GM19438 (cell line): ENCODE measurements around the gene PCTP.

Experiments
- ATAC-seq: cut with Tn5 transposase; IDR thresholded peaks from one replicate; pipeline ENCODE4 v1.9.1; 2021; ENCODE audit warnings: low read depth; ENCODE audit not compliant: unreplicated experiment

Gene PCTP

DNA sequence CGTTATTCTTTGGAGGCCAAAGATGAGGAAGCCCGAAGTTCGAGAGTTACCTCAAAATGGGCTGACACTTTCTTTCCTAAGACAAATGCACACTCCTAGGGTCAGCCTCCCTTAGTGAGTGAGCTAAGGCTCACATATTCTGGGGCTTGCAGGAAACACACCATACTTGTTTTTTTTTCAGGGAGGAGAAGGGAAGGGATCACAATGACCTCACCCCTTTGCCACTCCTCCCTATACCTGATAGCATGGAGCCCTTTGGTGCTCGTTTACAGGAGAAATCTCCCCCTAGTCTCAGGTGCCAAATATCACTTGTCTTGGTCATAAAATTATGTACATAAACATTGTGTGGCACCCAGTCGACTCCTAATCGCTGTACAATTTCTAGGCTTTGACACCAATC is 23.6 kb upstream of the PCTP start:
- ATAC-seq: no peak

DNA sequence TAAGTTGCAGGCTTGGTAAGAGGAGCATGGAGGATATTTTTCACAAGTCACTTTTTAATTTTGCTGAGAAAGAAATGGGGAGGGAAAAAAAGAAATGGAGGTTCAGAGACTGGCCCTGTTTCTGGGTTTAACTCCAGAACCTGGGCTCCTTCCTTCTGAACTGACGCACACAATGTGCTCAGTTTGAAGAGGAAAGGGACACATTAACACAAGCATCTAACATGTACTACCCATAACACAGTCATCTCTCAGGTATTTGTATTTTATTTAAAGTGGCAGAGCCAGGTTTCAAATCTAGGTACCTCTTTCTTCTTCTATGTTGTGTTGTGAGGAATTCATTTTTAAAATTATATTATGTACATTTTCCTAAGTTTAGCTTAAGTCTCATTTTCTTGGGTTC is 22.9 kb upstream of the PCTP start:
- ATAC-seq: no peak

DNA sequence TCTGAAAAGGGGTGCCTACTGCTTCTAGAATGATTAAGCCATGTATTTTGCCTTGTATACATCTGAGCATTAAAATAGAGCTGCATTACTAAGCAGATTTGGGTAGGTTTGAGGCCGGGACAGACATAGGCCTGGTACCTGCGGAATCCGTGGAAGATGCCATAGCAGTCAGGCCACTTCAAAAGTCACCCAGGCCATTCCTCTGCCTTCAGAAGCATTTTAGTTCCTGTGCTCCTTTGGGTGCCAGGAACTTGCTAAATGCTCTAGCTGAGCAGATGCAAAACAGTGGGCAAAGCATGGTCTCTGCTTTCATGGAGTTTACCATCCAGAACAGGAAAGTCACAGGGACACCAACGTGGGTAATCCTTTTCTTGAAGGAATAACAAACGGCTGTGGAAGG is 22.5 kb upstream of the PCTP start:
- no peak for ATAC-seq

DNA sequence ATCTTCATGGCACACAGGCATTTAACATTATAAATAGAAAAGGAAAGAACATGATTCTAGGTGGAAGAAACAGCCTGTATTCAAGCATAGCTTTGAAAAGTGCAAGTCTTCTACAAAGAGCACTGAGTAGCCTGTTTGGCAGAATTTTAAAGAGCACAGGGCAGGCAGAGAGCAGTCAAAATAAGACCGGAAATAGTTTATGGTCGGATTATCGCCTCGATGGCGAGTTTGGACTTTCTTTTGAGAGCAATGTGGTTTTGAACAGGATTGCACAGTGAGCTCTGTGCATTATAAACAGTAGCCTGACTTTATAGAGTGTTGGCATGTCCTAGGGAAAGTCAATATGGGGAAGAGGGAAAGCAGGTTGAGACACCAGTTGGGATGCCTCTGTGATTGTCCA is 22.0 kb upstream of the PCTP start:
- ATAC-seq: no peak

DNA sequence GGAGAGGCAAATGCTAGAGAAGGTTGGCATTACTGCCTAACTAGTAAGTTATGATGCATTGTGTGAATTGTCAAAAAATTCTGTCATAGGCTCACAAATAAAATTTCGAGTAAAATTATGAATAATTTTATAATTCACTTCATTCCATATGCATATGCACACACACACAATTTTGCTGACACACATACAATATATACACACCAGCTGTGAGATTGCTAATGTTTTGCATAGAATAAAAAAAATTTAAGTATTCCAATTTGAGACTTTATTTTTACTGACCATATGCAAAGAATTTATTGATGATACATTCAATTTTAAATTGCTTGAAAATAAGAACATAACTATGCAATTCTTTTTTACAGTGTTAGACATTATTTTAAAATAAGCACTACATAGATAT is 21.4 kb upstream of the PCTP start:
- ATAC-seq: no peak

DNA sequence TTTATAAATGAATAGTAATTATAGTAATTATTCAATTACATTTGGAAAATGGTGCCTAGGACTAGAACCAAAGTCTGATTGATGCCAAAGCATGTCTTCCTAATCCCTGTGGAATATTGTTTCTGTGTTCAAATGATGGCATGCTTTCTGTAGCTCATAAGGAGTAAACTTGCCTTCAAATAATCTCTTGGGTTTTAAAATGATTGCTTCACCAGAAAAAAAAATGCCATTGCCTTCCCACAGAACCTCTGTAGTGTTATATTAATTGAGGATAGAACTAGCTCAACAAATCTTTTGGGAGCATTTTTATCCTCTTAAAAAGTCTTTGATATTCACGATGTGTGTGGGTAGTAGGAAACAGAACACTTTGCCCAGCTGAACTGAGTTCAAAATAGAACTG is 20.5 kb upstream of the PCTP start:
- ATAC-seq: no peak

DNA sequence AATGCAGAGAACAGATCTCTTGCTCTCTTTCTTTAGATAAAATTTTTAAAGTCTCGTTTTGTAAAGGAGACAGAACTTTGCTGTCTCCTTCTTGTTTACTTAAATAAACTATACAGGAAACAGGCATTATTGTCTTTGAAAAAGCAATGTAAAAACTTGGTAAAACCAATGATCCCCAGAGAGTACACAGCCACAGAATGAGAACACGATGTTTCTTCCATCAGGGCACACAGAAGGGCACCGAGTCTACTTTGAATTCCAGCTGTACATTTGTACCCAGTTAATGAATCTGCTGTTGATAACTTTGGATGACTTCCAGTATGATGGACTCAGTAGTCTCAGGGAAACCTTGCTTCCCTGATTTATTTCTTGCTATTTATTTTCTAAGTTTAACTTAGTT is 20.0 kb upstream of the PCTP start:
- no peak for ATAC-seq

DNA sequence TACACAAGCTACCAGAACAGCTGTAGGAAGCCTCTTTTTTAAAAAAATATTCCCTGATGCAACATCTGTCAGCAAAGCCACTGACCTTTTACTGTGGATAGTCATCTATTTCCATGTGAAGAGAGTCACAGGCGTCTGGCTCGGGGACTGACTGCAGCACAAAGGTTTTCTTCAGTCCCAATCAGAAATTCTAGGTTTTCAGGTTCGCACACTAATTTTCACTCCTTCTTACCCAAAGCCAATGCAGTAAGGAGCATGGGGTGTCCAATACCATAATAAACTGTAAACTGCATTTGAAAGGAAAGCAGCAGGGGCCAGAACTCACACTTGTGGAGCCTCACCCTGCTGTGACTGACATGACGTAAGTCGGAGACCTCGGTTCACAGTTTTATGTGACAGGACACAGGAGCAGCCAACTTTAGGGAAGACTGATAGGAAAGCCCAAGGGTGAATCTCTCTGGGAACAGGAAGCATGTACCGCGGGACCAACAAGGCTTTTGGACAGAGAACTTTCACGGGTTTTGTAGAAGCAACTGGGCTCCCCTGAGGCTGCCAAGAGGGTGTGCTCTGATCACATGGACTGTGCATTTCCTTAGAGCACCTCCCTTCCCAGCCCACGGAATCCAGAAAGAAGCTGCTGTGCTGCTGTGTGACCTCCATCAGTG is 19.1 kb upstream of the PCTP start:
- ATAC-seq: no peak

DNA sequence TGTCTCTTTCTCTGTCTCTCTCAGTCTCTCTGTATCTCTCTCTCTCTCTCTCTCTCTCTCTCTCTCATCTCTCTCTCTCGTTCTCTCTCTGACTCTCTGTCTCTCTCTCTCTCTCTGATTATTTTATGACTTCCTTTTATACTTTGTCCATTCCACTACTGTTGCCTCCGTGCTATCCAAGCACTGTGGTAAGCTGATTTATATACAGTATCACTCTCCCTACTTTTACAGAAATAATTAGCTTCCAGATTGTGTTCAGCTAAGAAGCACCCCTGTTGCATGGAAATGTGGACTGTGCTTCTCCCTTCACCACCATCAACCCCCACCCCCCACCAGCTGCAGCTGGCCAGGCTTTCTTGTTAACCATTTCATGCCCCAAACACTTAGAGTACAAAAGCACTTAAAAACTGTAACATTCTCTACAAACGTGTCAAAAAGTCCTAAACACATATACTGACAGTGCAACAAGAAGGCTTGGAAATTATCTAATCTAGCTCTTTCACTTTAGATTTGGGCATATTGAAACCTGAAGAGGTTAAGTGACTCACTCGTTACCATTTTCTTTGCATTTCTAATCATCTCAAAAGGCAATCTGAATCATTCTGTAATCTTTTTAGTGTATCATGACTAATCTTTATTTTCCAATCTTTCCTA is 16.6 kb upstream of the PCTP start:
- no peak for ATAC-seq

DNA sequence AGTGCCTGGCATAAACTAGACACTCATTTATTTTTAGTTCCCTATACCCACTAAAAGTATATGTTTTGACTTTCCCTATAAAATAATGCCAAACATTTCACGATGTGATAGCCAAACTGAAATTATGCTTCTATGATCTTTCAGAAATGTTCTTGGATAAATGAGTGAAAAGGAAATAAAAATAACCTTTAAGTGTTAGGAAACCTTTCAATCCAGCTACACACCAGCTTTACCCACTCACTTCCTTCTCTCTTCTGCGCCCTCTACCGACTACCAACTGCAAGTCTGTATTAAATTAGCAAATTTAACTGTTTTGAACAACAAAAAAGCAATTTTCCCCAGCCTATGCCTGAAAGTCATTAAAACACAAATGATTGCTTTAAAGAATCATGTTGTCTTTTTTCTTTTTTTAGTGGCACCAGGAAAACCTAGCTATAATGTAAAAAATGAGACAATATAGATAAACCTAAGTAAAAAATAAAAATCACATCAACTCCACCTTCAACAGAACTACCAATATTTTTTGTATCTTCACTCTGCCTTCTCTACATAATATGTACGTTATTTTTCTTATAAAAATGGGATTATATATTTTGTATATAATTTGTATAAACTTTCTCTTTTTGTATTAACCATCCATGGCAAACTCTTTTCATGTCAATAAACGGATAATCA is 15.0 kb upstream of the PCTP start:
- ATAC-seq: no peak

DNA sequence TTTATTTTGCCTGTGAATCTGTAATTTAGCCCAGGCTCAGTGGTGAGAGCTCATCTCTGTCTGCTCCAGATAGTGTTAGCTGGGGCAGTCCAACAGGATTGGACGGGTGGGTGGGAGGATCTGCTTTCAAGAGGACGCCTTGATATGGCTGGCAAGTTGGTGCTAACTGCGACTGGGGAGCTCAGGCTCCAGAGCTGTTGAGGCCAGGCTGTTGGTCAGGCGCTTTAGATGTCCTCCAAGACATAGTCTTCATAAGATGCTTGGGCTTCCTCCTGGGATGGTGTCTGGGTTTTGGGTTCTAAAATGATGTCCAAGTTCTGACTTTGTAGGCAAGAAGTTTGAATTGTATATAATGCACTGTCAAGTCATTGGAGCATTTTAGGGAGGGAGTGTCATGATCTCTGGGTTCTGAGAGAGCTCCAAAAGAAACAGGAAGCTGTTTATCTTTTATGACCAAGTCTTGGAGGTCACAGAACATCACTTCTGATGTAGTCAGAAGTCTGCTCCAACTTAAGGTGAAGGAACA is 12.8 kb upstream of the PCTP start:
- ATAC-seq: no peak

DNA sequence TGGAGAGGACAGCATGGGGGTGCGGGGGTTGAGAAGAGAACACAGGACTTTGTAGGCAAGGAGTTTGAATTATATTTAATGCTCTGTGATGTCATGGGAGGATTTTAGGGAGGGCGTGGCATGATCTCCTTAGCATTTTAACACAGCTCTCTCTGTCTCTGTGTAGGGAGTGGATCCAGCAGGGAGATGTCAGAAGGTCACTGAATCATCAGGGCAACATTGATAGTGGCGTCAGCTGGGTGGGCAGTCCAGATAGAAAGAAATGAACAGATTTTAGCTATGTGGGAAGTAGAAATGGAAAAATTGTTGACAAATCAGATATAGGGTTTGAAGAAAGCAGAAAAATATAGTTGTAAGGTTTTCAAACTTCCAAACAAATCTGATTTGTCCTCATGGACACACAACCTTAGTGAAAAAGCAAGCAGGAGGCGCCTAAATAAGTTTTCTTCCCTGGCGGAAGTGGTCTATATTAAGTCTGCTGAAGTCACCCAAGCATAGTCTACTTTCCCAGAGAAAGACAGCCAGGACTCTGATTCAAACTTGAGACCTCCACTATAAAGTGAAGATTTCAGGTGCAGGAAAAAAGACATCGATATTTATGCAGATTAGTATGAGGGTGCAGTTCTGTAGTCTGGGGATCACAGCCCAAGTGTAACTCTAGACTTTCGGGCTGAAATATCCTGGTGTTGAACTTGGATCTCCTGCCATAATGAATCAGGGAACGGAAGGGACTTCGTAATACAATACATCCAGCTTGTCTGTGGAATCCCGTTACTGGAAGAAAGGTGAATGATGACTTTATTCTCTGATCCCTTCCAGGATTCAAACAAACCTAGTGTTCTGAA is 10.1 kb upstream of the PCTP start:
- ATAC-seq: no peak

DNA sequence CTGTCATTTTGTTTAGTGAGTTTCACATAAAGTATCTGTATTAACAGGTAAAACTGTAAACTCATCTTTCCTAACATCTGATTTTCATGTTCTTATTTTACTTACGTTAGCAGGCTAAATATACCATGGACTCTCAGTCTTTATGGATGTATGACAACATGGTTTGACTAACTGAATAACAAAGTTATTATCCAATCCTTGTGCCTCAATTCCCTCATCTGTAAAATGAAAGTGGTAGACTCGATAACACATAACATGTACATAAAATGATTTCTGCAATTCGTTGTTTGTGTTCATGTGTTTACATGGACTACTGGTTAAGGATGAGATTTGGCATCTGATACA is 9.5 kb upstream of the PCTP start:
- no peak for ATAC-seq

DNA sequence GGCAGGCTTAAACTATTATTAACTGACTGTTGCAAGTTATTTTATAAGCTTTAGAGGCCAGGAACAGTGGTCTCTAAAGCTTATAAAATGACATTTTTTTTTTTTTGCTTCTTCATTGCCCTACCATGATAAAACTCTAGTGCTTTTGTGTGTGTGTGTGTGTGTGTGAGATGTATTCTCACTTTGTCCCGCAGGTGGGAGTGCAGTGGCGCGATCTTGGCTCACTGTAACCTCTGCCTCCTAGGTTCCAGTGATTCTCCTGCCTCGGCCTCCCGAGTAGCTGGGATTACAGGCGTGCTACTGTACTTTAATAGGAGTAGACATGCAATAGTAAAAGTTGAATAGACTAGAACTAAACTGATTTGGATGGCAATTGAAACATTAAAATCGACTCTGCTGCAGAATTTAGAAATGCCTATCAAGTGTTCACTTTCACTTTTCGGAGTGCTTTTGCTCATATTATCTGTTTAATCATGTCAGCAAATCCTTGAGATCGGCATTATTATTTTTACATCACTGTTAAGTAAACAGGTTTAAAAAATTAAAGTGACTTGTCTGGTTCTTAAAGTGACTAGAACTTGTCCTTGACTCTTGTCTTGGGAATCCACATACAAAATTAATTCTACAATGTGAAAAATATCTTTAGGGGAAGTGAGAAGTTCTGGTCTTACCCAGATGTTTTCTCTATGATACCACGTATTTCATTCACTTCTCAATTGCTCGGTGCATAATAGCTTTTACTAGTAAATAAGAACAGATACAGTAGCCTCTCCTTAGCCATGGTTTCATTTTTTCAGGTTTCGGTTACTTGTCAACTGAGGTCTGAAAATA is 8.4 kb upstream of the PCTP start:
- ATAC-seq: peak; percentile 81

DNA sequence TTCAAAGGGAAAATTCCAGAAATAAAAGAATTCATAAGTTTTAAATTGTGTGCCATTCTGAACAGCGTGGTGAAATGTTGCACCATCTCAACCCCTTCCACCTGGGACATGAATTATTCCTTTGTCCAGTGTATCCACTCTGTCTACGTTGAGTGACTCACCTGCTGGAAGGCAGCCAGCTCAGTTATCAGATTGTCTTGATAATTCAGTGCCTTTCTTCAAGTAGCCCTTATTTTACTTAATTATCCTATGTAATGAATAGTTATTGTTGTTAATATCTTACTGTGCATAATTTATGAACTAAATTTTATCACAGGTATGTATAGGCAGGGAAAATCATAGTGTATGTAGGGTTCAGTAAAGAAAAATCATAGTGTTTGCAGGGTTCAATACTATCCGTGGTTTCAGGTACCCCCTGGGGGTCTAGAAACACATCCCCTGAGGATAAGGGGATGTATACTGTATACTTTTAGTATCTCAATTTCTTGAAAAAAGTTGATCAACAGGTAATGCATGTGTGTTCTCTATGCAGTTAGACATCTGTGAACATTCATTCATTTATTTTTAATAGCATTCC is 7.7 kb upstream of the PCTP start:
- peak; percentile 42 for ATAC-seq

DNA sequence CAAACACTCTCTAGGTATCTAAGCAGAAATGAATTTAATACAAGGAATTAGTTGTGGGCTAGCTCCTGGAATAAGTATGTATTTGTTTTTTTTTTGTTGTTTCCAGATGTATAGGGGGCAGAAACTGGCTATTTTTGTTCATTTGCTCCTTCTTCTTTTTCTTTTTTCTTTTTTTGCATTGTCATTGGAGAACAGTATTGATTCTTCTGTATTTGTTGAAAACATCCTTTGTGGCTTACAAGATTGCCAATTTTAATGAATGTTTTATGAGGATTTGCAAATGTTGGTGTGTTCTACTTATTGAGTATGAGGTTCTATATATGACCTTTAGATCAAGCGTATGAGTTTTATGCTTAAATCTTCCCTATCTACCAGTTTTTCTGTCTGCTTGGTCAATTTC is 5.6 kb upstream of the PCTP start:
- no peak for ATAC-seq

DNA sequence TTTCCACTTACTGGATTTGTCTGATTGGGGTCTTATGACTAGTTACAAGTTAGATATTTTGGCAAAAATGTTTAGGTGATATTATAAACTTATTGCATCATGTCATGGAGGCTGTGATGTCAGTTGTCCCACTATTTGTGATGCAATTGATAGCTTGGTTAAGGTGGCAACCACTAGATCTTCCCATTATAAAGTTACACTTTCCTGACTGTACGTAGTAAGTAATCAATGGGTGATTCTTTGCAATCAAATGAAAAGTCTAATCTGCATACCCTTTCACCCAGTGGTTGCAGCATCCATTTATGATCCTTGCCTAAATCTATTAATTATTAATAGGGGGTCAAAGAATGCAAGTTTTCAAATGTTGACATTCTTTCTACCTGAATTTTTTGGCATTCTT is 4.4 kb upstream of the PCTP start:
- ATAC-seq: no peak

DNA sequence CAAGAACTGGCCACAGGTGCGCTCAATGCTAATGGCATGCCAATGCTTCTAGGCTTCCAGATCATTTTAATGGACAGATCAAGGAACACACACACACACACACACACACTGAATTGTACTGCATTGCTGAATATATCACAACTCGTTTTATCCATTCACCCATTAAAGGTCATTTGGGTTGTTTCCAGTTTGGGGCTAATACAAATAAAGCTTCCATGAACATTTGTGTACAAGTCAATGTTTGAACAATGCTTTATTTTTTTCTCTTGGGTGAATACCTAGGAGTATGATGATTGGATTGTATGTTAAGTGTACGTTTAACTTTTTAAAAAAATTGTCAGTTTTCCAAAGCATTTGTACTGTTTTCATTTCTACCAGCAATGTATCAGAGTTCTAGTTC is 3.6 kb upstream of the PCTP start:
- ATAC-seq: no peak

DNA sequence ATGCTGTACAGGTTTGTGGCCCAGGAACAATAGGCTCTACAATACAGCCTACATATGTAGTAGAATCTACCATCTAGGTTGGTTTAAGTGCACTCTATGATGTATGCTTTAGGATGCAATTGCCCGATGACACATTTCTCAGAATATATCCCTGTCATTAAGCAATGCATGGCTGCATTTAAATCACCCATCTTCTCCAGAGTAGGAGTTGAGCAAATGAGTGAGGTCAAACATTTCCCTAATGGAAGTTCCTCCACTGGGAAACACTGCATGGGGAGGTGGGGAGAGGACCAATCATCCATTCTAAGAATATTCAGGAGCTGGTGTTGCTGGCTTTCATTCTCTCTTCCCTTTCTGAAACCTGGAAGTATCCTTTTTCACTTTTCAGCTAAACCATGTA is 2.0 kb upstream of the PCTP start:
- ATAC-seq: no peak

DNA sequence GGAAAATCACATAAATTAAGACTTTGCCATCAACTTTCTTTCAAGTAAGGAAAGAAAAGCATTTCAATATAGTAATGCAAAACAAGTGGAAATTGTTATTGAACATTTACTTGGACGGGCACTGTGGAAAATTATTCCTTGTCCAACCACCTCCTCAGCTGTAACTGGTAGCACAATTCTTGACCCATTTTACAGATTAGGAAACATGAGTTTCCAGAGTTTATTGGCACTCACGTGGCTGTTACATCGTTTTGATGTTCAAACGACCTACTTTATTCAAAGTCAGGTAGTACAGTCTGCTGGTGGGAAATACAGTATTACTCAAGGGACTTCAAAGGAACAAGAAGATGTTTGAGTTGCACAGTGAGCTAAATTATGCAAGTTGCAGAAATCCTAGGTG is 866 bp upstream of the PCTP start:
- ATAC-seq: no peak
